ENCODE results near the gene EQTN.

DNA sequence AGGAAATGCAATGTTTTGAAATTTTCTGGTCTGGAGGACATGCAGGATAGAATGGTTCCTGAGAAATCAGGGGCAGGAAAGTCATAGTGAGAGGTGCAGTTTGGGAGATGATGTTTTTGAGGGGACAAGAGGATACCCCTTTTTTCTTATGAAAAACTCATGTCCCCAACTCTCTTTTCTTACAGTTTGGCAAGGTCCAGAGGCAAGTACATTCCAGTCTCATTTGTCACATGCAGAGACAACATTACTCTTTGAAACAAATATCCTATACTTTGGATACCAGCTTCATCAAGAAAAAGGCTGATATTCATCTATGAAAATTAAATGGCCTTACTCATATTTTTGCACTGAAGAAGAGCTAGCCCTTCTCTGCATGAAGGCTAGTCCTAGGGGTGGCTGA is 48.2 kb downstream of the EQTN start:
- TF ChIP-seq, protein P1, sequence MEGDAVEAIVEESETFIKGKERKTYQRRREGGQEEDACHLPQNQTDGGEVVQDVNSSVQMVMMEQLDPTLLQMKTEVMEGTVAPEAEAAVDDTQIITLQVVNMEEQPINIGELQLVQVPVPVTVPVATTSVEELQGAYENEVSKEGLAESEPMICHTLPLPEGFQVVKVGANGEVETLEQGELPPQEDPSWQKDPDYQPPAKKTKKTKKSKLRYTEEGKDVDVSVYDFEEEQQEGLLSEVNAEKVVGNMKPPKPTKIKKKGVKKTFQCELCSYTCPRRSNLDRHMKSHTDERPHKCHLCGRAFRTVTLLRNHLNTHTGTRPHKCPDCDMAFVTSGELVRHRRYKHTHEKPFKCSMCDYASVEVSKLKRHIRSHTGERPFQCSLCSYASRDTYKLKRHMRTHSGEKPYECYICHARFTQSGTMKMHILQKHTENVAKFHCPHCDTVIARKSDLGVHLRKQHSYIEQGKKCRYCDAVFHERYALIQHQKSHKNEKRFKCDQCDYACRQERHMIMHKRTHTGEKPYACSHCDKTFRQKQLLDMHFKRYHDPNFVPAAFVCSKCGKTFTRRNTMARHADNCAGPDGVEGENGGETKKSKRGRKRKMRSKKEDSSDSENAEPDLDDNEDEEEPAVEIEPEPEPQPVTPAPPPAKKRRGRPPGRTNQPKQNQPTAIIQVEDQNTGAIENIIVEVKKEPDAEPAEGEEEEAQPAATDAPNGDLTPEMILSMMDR (conservative IDR thresholded peaks at IDR 0.05 in 1 of 2, IDR thresholded peaks at IDR 0.05 in 1 of 2; ENCODE audit: extremely low read depth in 1 of 2, insufficient read depth in 1 of 2, low read depth in 1 of 2, low read length in 2 of 2): no peak
- TF ChIP-seq EZH2 (IDR thresholded peaks at IDR 0.05; ENCODE audit: borderline replicate concordance, low read length): no peak
